Trophoblast cell (in vitro differentiated cells and primary cell): ENCODE data around the gene MUC6.

Experiments
- DNase-seq, 2 donors: peaks; one replicate each; pipeline ENCODE4 v3.0.0-alpha.2; 2016
- H2AFZ ChIP-seq: 2 replicates; pipeline ENCODE4 v1.6.1; 2013; ENCODE audit warnings: low read length, moderate library complexity, mild to moderate bottlenecking; ENCODE audit not compliant: insufficient read depth, poor library complexity
- H2AK5ac ChIP-seq: 2 replicates; pipeline ENCODE4 v1.6.1; 2013; ENCODE audit warnings: mild to moderate bottlenecking, low read length
- H2BK120ac ChIP-seq: 2 replicates; pipeline ENCODE4 v1.6.1; 2013; ENCODE audit warnings: low read length, mild to moderate bottlenecking, moderate library complexity; ENCODE audit not compliant: insufficient read depth, poor library complexity
- H2BK12ac ChIP-seq: 2 replicates; pipeline ENCODE4 v1.6.1; 2013; ENCODE audit warnings: mild to moderate bottlenecking, low read length, moderate library complexity
- H2BK5ac ChIP-seq: 2 replicates; pipeline ENCODE4 v1.6.1; 2013; ENCODE audit warnings: low read length, low read depth, moderate library complexity, mild to moderate bottlenecking; ENCODE audit not compliant: poor library complexity
- H3K14ac ChIP-seq: 2 replicates; pipeline ENCODE4 v1.6.1; 2013; ENCODE audit warnings: mild to moderate bottlenecking, low read length
- H3K18ac ChIP-seq: 2 replicates; pipeline ENCODE4 v1.6.1; 2013; ENCODE audit warnings: mild to moderate bottlenecking, low read length
- H3K23ac ChIP-seq: 2 replicates; pipeline ENCODE4 v1.6.1; 2013; ENCODE audit warnings: low read length
- H3K27ac ChIP-seq: 2 replicates; pipeline ENCODE4 v1.5.1; 2013; ENCODE audit warnings: low read depth, mild to moderate bottlenecking, inconsistent platforms, low read length, moderate library complexity
- H3K27me3 ChIP-seq: 2 replicates; pipeline ENCODE4 v1.6.1; 2013; ENCODE audit warnings: inconsistent platforms, mild to moderate bottlenecking, low read length, moderate library complexity; ENCODE audit not compliant: insufficient read depth
- H3K36me3 ChIP-seq, 2 experiments: 1 replicate in 1 of 2; 2 replicates in 1 of 2; pipeline ENCODE4 v1.6.1; 2013; ENCODE audit warnings: low read length in 2 of 2, mild to moderate bottlenecking in 2 of 2, moderate library complexity in 1 of 2; ENCODE audit not compliant: insufficient read depth in 2 of 2, control insufficient read depth in 1 of 2
- H3K4ac ChIP-seq: 2 replicates; pipeline ENCODE4 v1.6.1; 2013; ENCODE audit warnings: low read depth, mild to moderate bottlenecking, low read length, moderate library complexity
- H3K4me1 ChIP-seq, 2 experiments: 1 replicate in 1 of 2; 2 replicates in 1 of 2; pipeline ENCODE4 v1.6.1; 2013; ENCODE audit warnings: low read length in 2 of 2, mild to moderate bottlenecking in 2 of 2, moderate library complexity in 1 of 2; ENCODE audit not compliant: insufficient read depth in 2 of 2, control insufficient read depth in 1 of 2
- H3K4me2 ChIP-seq: 2 replicates; pipeline ENCODE4 v1.6.1; 2013; ENCODE audit warnings: inconsistent platforms, mild to moderate bottlenecking, low read length, moderate library complexity
- H3K4me3 ChIP-seq: 2 replicates; pipeline ENCODE4 v1.5.1; 2013; ENCODE audit warnings: mild to moderate bottlenecking, low read depth, low read length, inconsistent platforms
- H3K79me1 ChIP-seq: one replicate; pipeline ENCODE4 v1.6.1; 2013; ENCODE audit warnings: low read length
- H3K79me2 ChIP-seq: 2 replicates; pipeline ENCODE4 v1.6.1; 2013; ENCODE audit warnings: low read length, mild to moderate bottlenecking; ENCODE audit not compliant: control insufficient read depth, insufficient read depth, poor library complexity
- H3K9ac ChIP-seq: 2 replicates; pipeline ENCODE4 v1.6.1; 2013; ENCODE audit warnings: mild to moderate bottlenecking, low read length
- H3K9me3 ChIP-seq: 2 replicates; pipeline ENCODE4 v1.6.1; 2013; ENCODE audit warnings: low read depth, mild to moderate bottlenecking, control low read depth, inconsistent platforms, low read length; ENCODE audit not compliant: insufficient read depth
- H4K12ac ChIP-seq: 2 replicates; pipeline ENCODE4 v1.6.1; 2013; ENCODE audit warnings: low read depth, mild to moderate bottlenecking, low read length, moderate library complexity
- H4K8ac ChIP-seq: 2 replicates; pipeline ENCODE4 v1.6.1; 2013; ENCODE audit warnings: low read depth, mild to moderate bottlenecking, low read length, moderate library complexity
- H4K91ac ChIP-seq: one replicate; pipeline ENCODE4 v1.6.1; 2013; ENCODE audit warnings: low read depth, mild to moderate bottlenecking, low read length, moderate library complexity
- WGBS: extraction: QIAGEN DNeasy Blood & Tissue Kit; methylation state at CpG from one replicate; pipeline ENCODE4 v1.1.7; 2013; ENCODE audit warnings: missing lambda C conversion rate; ENCODE audit not compliant: insufficient read length, insufficient coverage; ENCODE audit errors: extremely low coverage; 5-methylcytosine and 5-hydroxymethylcytosine counted together

Gene MUC6

DNA sequence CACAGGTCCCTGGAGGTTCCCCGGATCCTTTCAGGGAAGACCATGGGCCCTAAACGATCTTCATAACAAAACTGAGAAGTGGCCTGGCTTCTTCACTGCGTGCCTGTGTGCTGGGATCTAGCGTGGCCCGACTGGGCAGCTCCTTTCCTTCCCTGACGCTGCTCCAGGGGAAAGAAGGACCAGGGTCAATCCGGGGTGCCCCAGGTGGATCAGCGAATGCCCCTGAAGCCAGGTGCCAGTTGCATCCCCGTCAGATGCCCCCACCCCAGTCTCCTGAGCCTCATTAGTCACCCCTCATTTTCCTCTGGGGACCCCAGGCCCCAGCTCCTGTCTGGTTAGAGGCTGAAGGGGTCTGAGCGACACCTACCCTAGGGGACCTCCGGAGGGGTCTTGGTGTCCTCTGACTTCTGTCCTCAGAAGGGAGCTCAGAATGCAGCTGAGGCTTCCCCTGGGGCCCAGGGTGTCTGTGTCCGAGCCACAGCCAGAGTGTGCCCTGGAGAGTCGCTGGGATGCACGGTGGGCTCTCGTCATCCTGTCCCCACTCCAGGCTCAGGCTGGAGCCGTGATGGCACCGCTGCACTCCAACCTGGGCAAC, 18.7 kb upstream of the MUC6 start:
- no peak overlapping the region for H3K14ac ChIP-seq
- H4K91ac ChIP-seq, result no peak overlapping the region
- H2AFZ ChIP-seq, result no peak overlapping the region
- no peak overlapping the region for H3K23ac ChIP-seq
- no peaks in the 10 kb centered on the region for H3K79me1 ChIP-seq
- H3K9ac ChIP-seq, result no peak overlapping the region
- H3K4me2 ChIP-seq, result no peak overlapping the region
- no peaks in the 10 kb centered on the region for H3K79me2 ChIP-seq
- no peak overlapping the region for H3K4ac ChIP-seq
- DNase-seq, result no peak
- H4K8ac ChIP-seq, result no peak overlapping the region
- no peak overlapping the region for H2BK12ac ChIP-seq
- H2AK5ac ChIP-seq, result no peak overlapping the region
- no peaks in the 10 kb centered on the region for H3K36me3 ChIP-seq
- peaks cover 2% of the 10 kb centered on the region for H3K9me3 ChIP-seq
- H2BK120ac ChIP-seq, result no peak overlapping the region
- H3K18ac ChIP-seq, result no peak overlapping the region
- H3K4me3 ChIP-seq, result no peak overlapping the region
- no peaks in the 10 kb centered on the region for H3K27me3 ChIP-seq
- no peak overlapping the region for H3K27ac ChIP-seq
- no peaks in the 10 kb centered on the region for H3K4me1 ChIP-seq
- WGBS, result no CpG with 5 or more reads among the region's 17 CpGs
- H2BK5ac ChIP-seq, result no peak overlapping the region
- no peak overlapping the region for H4K12ac ChIP-seq

DNA sequence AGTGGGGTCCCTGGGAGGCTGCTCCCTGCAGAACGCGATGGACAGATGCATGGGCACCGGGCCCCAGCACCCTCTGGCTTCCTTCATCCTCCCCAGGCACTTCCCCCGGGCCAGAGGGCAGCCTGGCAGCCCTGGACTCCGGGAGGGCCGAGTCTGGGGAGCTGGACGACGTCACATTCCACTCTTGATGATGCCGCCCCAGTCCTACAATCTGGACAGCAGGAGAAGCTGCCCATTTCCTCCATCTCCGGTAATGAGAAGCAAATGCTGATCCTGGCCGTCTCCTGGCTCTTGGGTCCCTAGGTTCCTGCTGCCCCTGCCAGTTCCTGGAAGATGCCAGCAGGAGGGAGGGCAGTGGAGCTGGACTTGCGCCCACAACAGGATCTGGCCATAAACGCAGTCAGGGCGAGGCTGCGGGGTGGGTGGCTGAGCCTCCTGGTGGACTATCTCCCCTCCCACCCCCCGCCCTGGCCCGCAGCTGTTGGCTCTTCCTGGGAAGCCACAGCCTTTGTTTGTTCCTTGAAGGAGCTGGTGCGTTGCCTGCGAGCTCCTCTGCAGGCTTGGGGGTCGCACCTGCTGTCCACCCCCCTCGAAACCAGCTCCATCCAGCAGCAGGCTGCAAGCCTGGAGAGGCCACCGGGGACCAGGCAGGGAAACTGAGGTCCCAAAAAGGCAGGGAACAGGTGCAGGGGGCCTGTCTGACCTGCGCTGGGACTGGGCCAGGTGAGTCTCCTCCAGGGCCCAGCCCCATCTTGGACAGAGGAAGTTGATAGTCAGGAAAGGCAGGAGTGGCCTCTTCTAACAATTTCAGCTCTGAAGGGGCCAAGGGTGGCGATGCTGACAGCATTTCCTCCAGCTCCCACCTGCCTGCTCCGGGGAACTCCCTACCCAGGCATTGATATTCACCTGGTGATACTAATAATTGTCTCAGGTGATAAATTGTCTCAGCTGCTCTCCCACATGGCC, 17.9 kb upstream of the MUC6 start:
- Histone ChIP-seq H2BK120ac (no peak overlapping the region), H3K4me3 (no peak overlapping the region), H3K14ac (no peak overlapping the region), H3K4me1 (no peaks in the 10 kb centered on the region), H3K23ac (no peak overlapping the region), H3K9me3 (peaks cover 2% of the 10 kb centered on the region), H2BK12ac (no peak overlapping the region), H4K12ac (no peak overlapping the region), H4K8ac (no peak overlapping the region), H3K36me3 (no peaks in the 10 kb centered on the region), H3K27ac (no peak overlapping the region), H2BK5ac (no peak overlapping the region), H3K27me3 (no peaks in the 10 kb centered on the region), H2AFZ (no peak overlapping the region), H3K4ac (no peak overlapping the region), H3K9ac (no peak overlapping the region), H3K18ac (no peak overlapping the region), H3K79me2 (no peaks in the 10 kb centered on the region), H4K91ac (no peak overlapping the region), H3K79me1 (no peaks in the 10 kb centered on the region), H2AK5ac (no peak overlapping the region), H3K4me2 (no peak overlapping the region)
- no CpG with 5 or more reads among the region's 25 CpGs for WGBS
- DNase-seq, result no peak

DNA sequence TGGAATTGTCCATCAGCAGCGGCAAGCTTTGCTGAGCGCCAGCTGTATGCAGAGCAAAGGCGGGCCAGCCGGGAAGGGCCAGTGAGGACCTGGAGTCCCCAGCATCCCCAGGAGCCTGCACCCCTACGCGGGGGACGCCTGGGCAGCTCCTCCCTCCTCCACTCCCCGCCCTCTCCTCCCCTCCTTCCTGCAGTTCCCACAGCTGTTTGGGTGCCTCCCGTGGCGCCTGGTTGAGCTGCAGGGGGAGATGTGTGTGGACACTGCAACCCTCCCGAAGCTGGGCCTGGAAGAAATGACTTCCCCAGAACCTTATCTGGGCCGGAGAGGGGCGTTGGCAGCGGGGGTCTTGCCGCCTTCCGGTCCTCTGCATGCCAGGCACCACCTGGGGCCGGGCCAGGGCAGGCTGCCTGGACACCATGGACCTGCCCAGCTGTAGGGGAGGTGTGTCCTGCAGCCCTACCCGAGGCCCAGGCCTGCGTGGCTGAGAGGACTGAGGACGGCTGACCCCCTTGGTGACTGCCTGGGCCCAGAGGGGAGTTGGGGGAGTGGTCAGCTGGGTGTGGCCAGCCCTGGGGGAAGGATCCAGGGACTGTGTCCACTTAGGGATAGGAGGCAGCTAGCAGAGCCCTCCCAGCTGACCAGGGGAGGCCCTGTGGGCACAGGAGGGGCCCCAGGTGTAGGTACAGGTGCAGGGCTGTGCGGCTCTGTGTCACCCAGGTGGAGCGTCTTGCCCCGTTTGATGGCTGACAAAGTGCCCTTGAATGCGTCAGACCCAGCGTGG, 16.8 kb upstream of the MUC6 start:
- H3K4me2 ChIP-seq, result no peak overlapping the region
- no peak overlapping the region for H3K18ac ChIP-seq
- H4K91ac ChIP-seq, result no peak overlapping the region
- no peak overlapping the region for H3K23ac ChIP-seq
- H3K4me3 ChIP-seq, result no peak overlapping the region
- H3K4me1 ChIP-seq, result no peaks in the 10 kb centered on the region
- no peak overlapping the region for H3K4ac ChIP-seq
- no peaks in the 10 kb centered on the region for H3K79me1 ChIP-seq
- no peaks in the 10 kb centered on the region for H3K36me3 ChIP-seq
- no peak overlapping the region for H3K9ac ChIP-seq
- DNase-seq, result no peak
- no peaks in the 10 kb centered on the region for H3K27me3 ChIP-seq
- H2AK5ac ChIP-seq, result no peak overlapping the region
- H4K12ac ChIP-seq, result no peak overlapping the region
- no peak overlapping the region for H3K14ac ChIP-seq
- H4K8ac ChIP-seq, result no peak overlapping the region
- no peaks in the 10 kb centered on the region for H3K79me2 ChIP-seq
- H2BK12ac ChIP-seq, result no peak overlapping the region
- no peak overlapping the region for H2BK120ac ChIP-seq
- WGBS, result no CpG with 5 or more reads among the region's 25 CpGs
- no peak overlapping the region for H3K27ac ChIP-seq
- H2BK5ac ChIP-seq, result no peak overlapping the region
- peaks cover 2% of the 10 kb centered on the region for H3K9me3 ChIP-seq
- no peak overlapping the region for H2AFZ ChIP-seq

GRCh38 chr11:1052133-1053011, 15.9 kb upstream of the MUC6 start:
- H2AFZ ChIP-seq, result no peak overlapping the region
- H2BK120ac ChIP-seq, result no peak overlapping the region
- H3K23ac ChIP-seq, result no peak overlapping the region
- no peaks in the 10 kb centered on the region for H3K27me3 ChIP-seq
- no peaks in the 10 kb centered on the region for H3K79me1 ChIP-seq
- H3K4me1 ChIP-seq, result peaks cover 2 to 3% of the 10 kb centered on the region in 2 experiments
- H4K8ac ChIP-seq, result no peak overlapping the region
- H3K4ac ChIP-seq, result no peak overlapping the region
- H3K79me2 ChIP-seq, result no peaks in the 10 kb centered on the region
- peaks cover 2% of the 10 kb centered on the region for H3K9me3 ChIP-seq
- no peak overlapping the region for H3K18ac ChIP-seq
- H2BK12ac ChIP-seq, result no peak overlapping the region
- H3K27ac ChIP-seq, result no peak overlapping the region
- no peak overlapping the region for H4K12ac ChIP-seq
- no peak overlapping the region for H3K9ac ChIP-seq
- H4K91ac ChIP-seq, result no peak overlapping the region
- H3K4me3 ChIP-seq, result no peak overlapping the region
- H3K4me2 ChIP-seq, result no peak overlapping the region
- WGBS, result no CpG with 5 or more reads among the region's 25 CpGs
- H3K36me3 ChIP-seq, result no peaks in the 10 kb centered on the region
- no peak overlapping the region for H2AK5ac ChIP-seq
- DNase-seq, result no peak
- no peak overlapping the region for H3K14ac ChIP-seq
- H2BK5ac ChIP-seq, result no peak overlapping the region
